HG02973 (cell line): ENCODE measurements around the gene AUNIP.

Experiments used
- ATAC-seq: cut with Tn5 transposase; IDR thresholded peaks from one replicate; pipeline ENCODE4 v1.9.1; 2021; ENCODE audit warnings: moderate library complexity; ENCODE audit not compliant: unreplicated experiment

The AUNIP gene

DNA sequence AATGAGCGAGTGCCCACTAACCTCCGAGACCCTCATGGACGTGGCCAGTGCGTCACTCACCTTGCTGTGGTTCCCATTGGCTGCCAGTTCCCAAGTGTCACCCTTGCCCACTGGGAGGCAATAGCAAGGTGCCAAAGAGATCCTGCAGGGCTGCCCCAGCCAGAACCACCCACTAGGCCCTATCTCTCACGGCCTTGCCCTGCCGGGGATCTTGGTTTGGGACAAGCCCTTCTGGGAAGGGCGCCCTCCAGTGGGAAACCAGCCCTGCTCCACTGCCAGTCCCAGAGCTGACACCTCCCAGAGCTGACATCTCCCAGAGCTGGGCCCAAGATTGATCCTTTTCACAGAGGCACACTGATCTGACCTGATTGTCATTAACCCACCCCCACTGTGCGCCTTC lies 61.3 kb downstream of the AUNIP start:
- ATAC-seq = no peak

GRCh38 chr1:25796811-25797458 lies 62.3 kb downstream of the AUNIP start:
- ATAC-seq = no peak

GRCh38 chr1:25795946-25796810 lies 63.1 kb downstream of the AUNIP start:
- no peak for ATAC-seq

DNA sequence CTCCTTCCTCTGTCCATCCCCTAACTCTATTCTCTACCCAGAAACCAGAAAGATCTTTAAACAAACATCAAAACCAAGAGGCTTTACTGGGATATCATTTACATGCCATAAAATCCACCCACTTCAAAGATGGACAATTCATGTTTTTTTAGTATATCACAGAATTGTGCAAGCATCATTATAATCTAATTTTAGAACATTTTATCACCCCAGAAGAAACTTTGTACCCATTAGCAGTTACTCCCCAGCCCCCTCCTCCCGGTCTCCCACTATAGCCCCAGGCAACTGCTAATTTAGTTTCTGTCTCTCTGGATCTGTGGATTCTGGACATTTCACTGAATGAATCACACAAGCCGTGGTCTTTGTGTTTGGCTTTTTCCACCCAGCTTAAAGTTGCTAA lies 64.0 kb downstream of the AUNIP start:
- ATAC-seq = no peak

GRCh38 chr1:25794325-25794724 lies 64.9 kb downstream of the AUNIP start:
- ATAC-seq = no peak

DNA sequence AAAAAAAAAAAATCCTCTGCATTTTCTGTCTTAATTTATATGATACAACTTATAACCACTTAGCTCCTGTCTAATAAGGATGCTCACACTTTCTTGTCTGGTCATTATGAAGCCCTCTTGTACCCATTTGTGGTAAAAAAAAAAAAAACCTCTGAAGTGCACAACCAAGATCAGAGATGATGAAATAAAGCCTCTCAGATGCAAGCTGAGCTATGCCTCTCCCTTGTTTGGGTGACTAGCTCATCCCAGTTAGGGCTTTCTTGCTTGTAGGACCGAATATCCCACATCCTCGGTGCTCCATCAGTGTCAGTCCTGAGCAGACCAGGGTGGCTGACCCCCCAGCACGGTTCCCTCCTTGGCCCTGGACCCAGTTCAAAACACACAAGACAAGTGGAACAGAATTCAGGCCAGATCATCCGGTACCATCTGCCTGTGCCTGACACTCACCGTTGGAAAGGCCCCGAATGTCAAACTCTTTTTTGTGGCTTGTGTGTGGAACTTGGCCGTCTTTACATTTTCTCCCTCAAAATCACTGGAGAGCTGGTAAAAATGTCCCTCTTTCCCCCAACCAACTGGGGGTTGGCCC lies 65.6 kb downstream of the AUNIP start:
- no peak for ATAC-seq

DNA sequence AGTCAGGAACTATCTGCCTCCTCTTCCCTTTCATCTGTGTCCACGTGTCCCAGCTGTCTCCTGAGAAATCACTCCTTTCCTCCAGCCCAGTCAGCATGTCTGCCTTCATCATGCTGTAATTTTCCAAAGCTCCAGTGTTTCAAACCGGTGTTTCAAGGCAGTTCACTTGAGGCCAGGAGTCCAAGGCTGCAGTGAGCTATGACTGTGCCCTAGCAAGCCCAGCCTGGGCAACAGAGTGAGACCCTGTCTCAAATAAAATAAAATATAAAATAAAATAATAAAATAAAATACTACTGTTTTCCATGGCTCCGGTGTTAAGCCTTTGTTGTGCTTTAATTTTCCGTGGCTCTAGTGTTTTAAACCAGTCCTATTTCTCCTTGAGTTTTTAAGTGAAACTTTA lies 67.1 kb downstream of the AUNIP start:
- no peak for ATAC-seq

GRCh38 chr1:25790472-25790871 lies 68.8 kb downstream of the AUNIP start:
- ATAC-seq = no peak

- ATAC-seq = no peak
These were observed 71.5 kb downstream of the AUNIP start for GRCh38 chr1:25787760-25788166.

DNA sequence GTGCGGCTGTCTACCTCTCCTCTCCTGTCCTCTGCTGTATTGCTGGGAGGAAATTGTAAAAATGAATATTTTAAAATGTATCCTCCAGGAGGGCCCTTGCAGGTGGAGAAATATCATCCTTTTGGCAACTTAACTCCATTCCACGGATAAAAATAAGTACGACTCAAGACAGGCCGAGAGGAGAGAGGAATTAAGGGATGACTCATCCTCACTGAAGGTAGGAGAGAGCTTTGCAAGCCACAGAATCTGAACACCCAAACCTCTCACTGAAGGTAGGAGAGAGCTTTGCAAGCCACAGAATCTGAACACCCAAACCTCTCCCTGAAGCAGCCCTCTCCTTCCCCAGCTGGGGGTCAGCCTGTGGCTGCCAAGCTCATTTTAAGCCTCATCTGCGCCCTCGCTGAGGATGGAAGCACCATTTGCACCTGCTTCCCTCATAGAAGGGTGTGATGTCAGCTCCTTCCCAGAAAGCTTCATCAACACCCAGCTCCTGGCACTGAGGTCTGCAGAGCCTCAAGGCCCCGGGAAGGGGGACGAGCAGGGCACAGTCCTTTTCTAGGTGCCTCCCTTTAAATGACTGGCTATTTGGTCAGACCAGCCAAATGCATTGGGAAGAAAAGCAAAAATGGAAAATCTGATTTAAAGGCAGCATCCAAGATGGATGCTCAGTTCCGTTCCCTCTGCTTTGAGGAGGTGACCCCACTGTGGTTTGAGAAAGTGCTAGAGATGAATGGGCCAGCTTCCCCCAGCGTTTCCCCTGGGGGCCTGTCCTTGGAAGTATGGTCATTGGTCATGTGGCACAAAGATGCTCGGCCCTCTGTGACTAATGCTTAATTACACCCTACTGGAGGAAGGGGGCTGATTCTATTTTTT lies 72.1 kb downstream of the AUNIP start:
- no peak for ATAC-seq

- ATAC-seq = no peak
These were observed 73.8 kb downstream of the AUNIP start for GRCh38 chr1:25785333-25786067.

DNA sequence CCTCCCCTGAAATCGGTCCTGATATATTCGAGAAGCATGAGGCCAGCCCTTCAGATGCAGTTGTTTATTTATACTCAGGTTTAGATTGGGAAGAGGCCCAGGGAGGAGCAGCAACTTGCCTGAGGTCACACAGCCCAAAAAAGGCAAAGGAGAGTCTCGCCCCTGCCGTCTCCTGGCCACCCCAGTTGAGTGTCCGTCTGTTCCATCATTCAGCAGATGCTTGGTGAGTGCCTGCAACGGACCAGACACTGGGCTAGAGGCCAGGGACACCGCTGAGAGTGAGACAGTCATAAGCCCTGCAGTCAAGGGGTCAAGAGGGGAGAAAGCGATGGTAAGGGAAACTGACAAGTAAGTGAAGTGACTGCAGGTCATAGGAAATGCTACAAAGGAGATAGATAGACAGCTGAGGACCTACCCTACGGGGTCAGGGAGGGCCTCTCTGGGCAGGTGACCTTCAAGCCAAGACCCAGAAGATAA lies 74.6 kb downstream of the AUNIP start:
- ATAC-seq = no peak
